HG02610 (cell line): ENCODE results near the gene ZKSCAN4.
A peak's percentile ranks its signal among the peaks of the same experiment; 100 is the strongest.

ENCODE experiments used
- ATAC-seq: cut with Tn5 transposase; IDR thresholded peaks from one replicate; pipeline ENCODE4 v1.9.1; 2021; ENCODE audit warnings: mild to moderate bottlenecking, moderate library complexity; ENCODE audit not compliant: unreplicated experiment

ZKSCAN4 gene

DNA sequence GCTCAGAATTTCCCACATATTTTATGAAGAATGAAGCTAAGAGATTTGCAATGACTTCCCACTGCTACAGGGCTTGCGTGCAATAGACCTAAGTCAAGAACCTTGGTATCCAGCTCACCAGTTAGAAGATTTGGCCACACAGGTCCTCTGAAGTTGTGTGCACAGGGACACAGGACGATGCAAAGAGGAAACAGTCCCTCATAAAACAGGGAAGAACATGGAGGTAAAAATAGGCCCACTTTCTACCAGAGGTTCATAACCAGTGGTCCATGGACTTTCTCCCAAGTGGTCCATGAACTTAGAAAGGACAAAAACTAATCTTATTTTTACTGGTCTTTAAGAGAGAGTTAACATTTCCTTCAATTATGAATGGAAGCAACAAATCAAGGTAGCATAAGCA is 1.3 kb downstream of the ZKSCAN4 start:
- no peak for ATAC-seq

- ATAC-seq: no peak
Measured at GRCh38 chr6:28248916-28249315, 3.2 kb downstream of the ZKSCAN4 start.

DNA sequence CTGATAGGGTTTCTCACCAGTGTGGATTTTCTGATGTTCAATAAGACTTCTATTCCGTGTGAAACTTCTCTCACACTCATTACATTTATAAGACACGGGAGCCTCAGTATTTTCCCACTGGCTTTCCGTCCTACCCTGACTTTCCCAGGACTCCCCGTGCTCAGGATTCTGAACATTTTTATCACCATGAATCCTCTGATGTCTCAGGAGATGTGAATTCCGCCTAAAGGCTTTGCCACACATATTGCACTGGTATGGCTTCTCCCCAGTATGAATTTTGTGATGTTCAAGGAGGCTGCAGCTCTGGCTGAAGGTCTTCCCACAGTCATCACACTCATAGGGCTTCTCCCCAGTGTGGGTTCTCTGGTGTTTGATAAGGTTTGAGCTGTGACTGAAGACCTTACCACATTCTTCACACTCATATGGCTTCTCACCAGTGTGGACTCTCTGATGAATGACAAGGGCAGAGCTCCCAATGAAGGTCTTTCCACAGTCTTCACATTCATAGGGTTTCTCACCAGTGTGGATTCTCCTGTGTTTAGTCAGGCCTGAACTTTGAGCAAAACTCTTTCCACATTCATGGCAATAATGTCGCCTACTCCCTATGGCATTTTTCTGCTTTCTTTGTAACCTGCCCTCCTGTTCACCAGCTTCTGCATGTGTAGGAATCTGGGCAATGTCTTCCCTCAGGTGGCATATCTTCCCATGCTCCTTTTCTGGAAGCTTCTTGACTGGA is 6.7 kb downstream of the ZKSCAN4 start:
- ATAC-seq: no peak

- no peak for ATAC-seq
Measured at GRCh38 chr6:28243946-28244345, 8.1 kb downstream of the ZKSCAN4 start.

GRCh38 chr6:28240471-28240870 is 11.6 kb downstream of the ZKSCAN4 start:
- no peak for ATAC-seq

GRCh38 chr6:28239636-28240035 is 12.4 kb downstream of the ZKSCAN4 start:
- ATAC-seq: no peak

DNA sequence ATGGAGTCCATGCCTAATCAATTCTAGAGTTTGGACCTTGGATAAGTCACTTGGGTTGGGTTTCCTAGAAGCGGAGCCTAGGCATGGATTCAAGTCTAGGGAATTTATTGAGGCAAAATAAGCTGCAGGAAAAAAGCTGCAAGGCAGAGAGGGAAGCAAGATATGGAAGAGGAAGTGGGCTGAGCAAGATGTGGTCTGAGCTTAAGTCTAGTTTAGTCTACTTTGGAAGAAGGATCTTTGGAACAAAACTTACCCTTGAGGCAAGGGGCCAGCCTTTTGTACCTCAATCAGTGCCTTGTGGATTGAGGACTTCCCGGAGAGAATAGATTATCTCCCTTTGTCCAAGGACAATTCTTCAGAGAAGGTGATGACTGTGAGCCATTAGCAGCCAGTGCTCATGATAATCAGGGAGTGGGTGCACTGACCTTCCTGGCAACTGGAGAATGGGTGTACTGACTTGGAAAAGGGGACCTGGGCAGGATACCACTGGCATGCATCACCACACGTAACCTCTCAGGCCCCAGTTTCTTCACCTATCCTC is 16.1 kb downstream of the ZKSCAN4 start:
- ATAC-seq: no peak

DNA sequence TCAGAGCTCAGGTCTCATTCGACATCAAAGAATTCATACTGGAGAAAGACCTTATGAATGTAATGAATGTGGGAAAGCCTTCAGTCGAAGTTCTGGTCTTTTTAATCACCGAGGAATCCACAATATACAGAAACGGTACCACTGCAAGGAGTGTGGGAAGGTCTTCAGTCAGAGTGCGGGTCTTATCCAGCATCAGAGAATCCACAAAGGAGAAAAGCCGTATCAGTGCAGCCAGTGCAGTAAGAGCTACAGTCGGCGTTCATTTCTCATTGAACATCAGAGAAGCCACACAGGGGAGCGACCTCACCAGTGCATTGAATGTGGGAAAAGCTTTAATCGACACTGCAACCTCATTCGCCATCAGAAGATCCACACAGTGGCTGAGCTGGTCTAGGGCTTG is 19.3 kb downstream of the ZKSCAN4 start:
- ATAC-seq: no peak

- no peak for ATAC-seq
Measured at GRCh38 chr6:28226460-28226859, 25.6 kb downstream of the ZKSCAN4 start.

GRCh38 chr6:28225056-28225834 is 26.8 kb downstream of the ZKSCAN4 start, which contains the start of gene ZSCAN9:
ZSCAN9 (plus strand) TSS chr6:28225275; CDS start chr6:28227085, 1,810 bp downstream.
- peak; percentile 85 for ATAC-seq

DNA sequence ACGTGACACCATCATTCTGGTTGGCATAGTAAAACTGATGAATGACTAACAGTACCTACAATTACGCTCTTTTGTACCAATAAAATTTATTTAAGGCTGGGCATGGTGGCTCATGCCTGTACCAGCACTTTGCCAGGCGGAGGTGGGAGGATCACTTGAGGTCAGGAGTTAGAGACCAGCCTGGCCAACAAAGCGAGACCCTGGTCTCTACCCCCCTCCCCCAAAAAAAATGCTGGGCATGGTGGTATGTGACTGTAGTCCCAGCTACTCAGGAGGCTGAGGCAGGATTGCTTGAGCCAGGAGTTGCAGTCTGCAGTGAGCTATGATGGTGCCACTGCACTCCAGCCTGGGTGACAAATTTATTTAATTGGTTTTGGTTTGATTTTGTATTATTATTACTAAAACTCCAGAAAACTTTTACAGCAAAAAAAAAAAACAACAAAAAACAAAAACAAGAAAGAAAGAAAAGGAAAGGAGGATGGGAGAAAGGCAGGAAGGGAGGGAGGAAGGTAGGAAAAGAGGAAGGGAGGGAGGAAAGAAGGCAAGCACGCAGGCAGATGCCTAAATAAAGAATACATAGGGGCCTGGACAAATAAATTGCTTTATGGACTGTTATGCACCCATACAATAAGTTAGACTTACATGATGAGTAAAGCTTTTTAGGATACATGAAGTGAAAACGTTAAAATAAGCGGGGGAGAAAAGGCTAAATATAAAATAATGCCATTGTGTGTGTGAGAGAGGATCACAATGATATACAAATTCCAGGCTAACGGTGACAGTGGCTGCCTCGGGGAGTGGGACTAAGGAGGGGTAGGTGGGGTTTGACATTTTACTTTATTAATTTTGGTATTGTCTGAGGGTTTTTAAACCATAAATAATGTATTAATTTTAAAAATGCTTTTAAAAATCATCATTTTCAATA is 27.7 kb downstream of the ZKSCAN4 start:
- no peak for ATAC-seq

GRCh38 chr6:28220257-28221133 is 31.6 kb downstream of the ZKSCAN4 start:
- no peak for ATAC-seq

- ATAC-seq: peak; percentile 62
Measured at GRCh38 chr6:28218312-28219248, 33.5 kb downstream of the ZKSCAN4 start.

GRCh38 chr6:28217890-28218289 is 34.2 kb downstream of the ZKSCAN4 start:
- ATAC-seq: no peak

DNA sequence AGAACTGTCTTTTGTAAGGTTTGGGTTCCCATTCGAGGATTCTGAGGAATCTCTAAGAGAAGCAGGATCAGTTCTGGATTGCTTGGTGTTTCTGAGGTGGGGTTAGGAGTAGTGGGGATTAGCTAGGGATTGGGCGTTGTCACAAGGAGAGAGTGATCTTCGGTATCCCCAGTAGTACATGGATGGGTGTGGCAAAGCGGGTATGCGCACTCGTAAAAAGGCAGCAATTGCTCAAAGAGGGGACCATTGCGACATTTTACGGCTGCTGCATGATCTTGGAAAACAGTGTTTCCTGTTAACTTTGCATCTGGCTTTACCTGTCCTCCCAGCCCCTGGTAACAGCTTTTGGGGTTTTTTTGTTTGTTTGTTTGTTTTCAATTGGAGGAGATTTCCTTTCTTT is 36.6 kb downstream of the ZKSCAN4 start:
- no peak for ATAC-seq

GRCh38 chr6:28213213-28213523 is 38.9 kb downstream of the ZKSCAN4 start:
- ATAC-seq: no peak

- peak; percentile 64 for ATAC-seq
Measured at GRCh38 chr6:28212510-28213212, 39.4 kb downstream of the ZKSCAN4 start.

DNA sequence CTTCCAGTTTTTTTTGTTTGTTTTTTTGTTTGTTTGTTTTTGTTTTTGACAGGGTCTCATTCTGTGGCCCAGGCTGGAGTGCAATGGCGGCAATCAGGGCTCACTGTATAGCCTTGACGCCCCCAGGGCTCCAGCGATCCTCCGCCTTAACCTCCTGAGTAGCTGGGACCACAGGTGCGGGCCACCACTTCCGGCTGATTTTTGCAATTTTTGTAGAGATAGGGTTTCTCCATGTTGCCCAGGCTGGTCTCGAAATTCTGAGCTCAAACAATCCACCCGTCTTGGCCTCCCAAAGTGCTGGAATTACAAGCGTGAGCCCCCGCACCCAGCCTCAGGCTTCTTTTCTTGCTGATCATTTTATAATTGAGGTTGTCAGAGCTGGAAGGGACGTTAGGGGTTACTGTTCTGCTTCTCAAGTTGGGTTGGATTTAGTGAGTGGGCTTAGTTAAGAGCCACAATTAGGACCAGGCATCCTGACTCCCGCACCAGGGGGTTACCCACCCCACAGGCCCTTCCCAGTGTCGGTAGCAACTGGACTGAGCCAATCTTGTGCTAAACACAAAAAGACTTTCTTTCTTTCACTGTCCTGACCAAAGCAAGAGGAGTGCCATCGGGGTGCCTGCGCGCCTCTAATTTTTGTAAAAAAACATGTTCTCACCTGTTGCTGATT is 40.1 kb downstream of the ZKSCAN4 start:
- peak; percentile 30 for ATAC-seq
